ENCODE measurements around the gene CBR1.

GRCh38 chr21:36061445-36061844 lies 8.4 kb upstream of the CBR1 start:
- TF ChIP-seq, protein P1, sequence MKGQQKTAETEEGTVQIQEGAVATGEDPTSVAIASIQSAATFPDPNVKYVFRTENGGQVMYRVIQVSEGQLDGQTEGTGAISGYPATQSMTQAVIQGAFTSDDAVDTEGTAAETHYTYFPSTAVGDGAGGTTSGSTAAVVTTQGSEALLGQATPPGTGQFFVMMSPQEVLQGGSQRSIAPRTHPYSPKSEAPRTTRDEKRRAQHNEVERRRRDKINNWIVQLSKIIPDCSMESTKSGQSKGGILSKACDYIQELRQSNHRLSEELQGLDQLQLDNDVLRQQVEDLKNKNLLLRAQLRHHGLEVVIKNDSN (CRISPR knock-in tag; IDR thresholded peaks at IDR 0.05): no peak
- TF ChIP-seq CHCHD3 (CRISPR knock-in tag; IDR thresholded peaks at IDR 0.05): no peak
- TF ChIP-seq, protein P2, sequence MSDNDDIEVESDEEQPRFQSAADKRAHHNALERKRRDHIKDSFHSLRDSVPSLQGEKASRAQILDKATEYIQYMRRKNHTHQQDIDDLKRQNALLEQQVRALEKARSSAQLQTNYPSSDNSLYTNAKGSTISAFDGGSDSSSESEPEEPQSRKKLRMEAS (CRISPR knock-in tag; IDR thresholded peaks at IDR 0.05): no peak
- TF ChIP-seq PHB (CRISPR knock-in tag; IDR thresholded peaks at IDR 0.05): no peak
- TF ChIP-seq KAT8 (IDR thresholded peaks at IDR 0.05; ENCODE audit: low read depth): no peak
- no peak for TF ChIP-seq BHLHE40 (IDR thresholded peaks at IDR 0.05; ENCODE audit: low read length)
- TF ChIP-seq CTCF (IDR thresholded peaks at IDR 0.05 in 2 of 3, conservative IDR thresholded peaks at IDR 0.05 in 1 of 3; ENCODE audit: insufficient read depth in 2 of 3, low read depth in 1 of 3, low read length in 3 of 3): no peak
- no peak for TF ChIP-seq JUND (IDR thresholded peaks at IDR 0.05; ENCODE audit: borderline replicate concordance, low read depth, low read length)
- TF ChIP-seq JUND (tag; IDR thresholded peaks at IDR 0.05; ENCODE audit: borderline replicate concordance, low read depth, low read length): no peak
- TF ChIP-seq, protein P3, sequence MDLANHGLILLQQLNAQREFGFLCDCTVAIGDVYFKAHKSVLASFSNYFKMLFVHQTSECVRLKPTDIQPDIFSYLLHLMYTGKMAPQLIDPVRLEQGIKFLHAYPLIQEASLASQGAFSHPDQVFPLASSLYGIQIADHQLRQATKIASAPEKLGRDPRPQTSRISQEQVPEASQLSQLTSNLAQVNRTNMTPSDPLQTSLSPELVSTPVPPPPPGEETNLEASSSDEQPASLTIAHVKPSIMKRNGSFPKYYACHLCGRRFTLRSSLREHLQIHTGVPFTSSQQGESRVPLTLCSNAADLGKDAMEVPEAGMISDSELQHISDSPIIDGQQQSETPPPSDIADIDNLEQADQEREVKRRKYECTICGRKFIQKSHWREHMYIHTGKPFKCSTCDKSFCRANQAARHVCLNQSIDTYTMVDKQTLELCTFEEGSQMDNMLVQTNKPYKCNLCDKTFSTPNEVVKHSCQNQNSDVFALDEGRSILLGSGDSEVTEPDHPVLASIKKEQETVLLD (IDR thresholded peaks at IDR 0.05): no peak
- TF ChIP-seq NCOA2 (IDR thresholded peaks at IDR 0.05; ENCODE audit: partially characterized antibody in 2 of 2): no peak
- TF ChIP-seq, protein P4, sequence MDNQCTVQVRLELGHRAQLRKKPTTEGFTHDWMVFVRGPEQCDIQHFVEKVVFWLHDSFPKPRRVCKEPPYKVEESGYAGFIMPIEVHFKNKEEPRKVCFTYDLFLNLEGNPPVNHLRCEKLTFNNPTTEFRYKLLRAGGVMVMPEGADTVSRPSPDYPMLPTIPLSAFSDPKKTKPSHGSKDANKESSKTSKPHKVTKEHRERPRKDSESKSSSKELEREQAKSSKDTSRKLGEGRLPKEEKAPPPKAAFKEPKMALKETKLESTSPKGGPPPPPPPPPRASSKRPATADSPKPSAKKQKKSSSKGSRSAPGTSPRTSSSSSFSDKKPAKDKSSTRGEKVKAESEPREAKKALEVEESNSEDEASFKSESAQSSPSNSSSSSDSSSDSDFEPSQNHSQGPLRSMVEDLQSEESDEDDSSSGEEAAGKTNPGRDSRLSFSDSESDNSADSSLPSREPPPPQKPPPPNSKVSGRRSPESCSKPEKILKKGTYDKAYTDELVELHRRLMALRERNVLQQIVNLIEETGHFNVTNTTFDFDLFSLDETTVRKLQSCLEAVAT (IDR thresholded peaks at IDR 0.05): no peak

Measured in K562 (cell line).